ENCODE data around the gene ZNF805. TPM values are rescaled to one million over a fixed set of nuclear protein-coding genes. Genes with fewer than 3 reads are reported as not detected.

Gene ZNF805
- total and polyA plus RNA-seq, 2 of the 4 experiments (the other 2 are of a cell fraction), result 3.0 to 32.3 TPM

DNA sequence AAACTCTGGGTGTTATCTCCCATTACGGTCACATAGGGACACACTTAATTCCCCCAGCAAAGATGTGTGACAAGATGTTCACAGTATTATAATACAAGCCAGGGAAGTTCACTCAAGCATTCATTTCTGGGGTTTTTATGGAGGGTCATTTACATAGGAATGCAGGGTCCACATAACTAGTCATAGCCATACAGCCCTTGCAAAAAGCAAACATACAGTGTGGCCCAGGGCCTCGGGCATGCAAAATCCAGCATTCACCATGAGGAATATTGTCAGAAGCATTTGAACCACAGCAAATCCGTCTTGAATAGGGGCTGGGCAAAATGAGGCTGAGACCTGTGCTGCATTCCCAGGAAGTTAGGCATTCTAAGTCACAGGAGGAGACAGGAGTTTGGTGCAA is 26.9 kb downstream of the ZNF805 start:
- in situ Hi-C loops (cut with MboI; ENCODE audit: low sequenced_read_pairs), result no loop called here
- no peaks in the 10 kb centered on the region for H4K20me1 ChIP-seq (ENCODE audit: insufficient read depth, low read length)
- H4K8ac ChIP-seq (ENCODE audit: low read depth in 2 of 2, low read length in 2 of 2), result no peak overlapping the region
- no peak overlapping the region for H4K5ac ChIP-seq (ENCODE audit: low read depth, low read length)
- no peak overlapping the region for H3K9ac ChIP-seq (ENCODE audit: low read depth, low read length)
- H3K9me3 ChIP-seq (ENCODE audit: control insufficient read depth, insufficient read depth, low read length), result no peaks in the 10 kb centered on the region
- H3K27me3 ChIP-seq (ENCODE audit: control insufficient read depth, insufficient read depth, low read length), result no peaks in the 10 kb centered on the region
- H3K4ac ChIP-seq (ENCODE audit: low read depth, low read length), result no peak overlapping the region
- peaks cover 8% of the 10 kb centered on the region for H3K4me1 ChIP-seq (ENCODE audit: control insufficient read depth, insufficient read depth, low read length)
- H2BK20ac ChIP-seq (ENCODE audit: low read depth, low read length), result no peak overlapping the region
- no peak overlapping the region for H2AFZ ChIP-seq (replicated peaks; ENCODE audit: low read length, poor library complexity)
- dilution Hi-C loops (cut with HindIII; ENCODE audit: low sequenced_read_pairs, unreplicated experiment), result no loop called here
- H3K23ac ChIP-seq (ENCODE audit: low read depth, low read length), result no peak overlapping the region
- no peak overlapping the region for H3K56ac ChIP-seq (ENCODE audit: extremely low read depth, insufficient read depth, low read length)
- no peaks in the 10 kb centered on the region for H3K36me3 ChIP-seq (ENCODE audit: control insufficient read depth, insufficient read depth, low read length)
- no peak for DNase-seq
- no peak overlapping the region for H4K91ac ChIP-seq (ENCODE audit: insufficient read depth, low read depth, low read length)
- H2BK15ac ChIP-seq (ENCODE audit: low read depth, low read length), result no peak overlapping the region
- H2BK5ac ChIP-seq (ENCODE audit: low read depth, low read length, poor library complexity, severe bottlenecking), result no peak overlapping the region
- intact Hi-C loops (cut with micrococcal nuclease), result no loop called here
- no peak overlapping the region for H3K18ac ChIP-seq (ENCODE audit: low read depth, low read length)
- no peak overlapping the region for H3K4me2 ChIP-seq (ENCODE audit: low read depth, low read length)
- no TSS peak for BruUV-seq (replicated peaks)
- no peak overlapping the region for H2AK5ac ChIP-seq (ENCODE audit: low read depth, low read length)
- H2AK9ac ChIP-seq (replicated peaks; ENCODE audit: low read depth, low read length, poor library complexity), result no peak overlapping the region
- H3K9me1 ChIP-seq (ENCODE audit: insufficient read depth, low read length), result 0 out of 2 replicates have a peak, but pooled peaks cover 3% of the 10 kb centered on the region
- no peak for ATAC-seq (ENCODE audit: low read depth)
- no peak overlapping the region for H3K14ac ChIP-seq (replicated peaks; ENCODE audit: low read depth, low read length)
- H3K27ac ChIP-seq (ENCODE audit: insufficient read depth, low read length), result no peak overlapping the region
- WGBS, 2 experiments (ENCODE audit: extremely low coverage in 2 of 2, insufficient read length in 1 of 2), result no CpG with 5 or more reads among the region's 3 CpGs
- peaks cover 0 to 8% of the 10 kb centered on the region in 2 experiments; a peak in 1 of 4 replicates for H3K79me1 ChIP-seq (ENCODE audit: low read depth in 1 of 2, low read length in 2 of 2)
- no peak overlapping the region for H3K4me3 ChIP-seq (ENCODE audit: insufficient read depth, low read depth, low read length)
- POLR2A ChIA-PET (ENCODE audit: unreplicated experiment), result no interaction called here
- CTCF ChIA-PET, result no interaction called here
- H2BK120ac ChIP-seq (ENCODE audit: low read depth, low read length), result no peak overlapping the region
- TF ChIP-seq FOS (IDR thresholded peaks at IDR 0.05; ENCODE audit: low read depth, low read length) (no peak), RFX5 (IDR thresholded peaks at IDR 0.05; ENCODE audit: low read depth, low read length) (no peak), CEBPB (IDR thresholded peaks at IDR 0.05; ENCODE audit: low read depth, low read length) (no peak), RAD21 (IDR thresholded peaks at IDR 0.05; ENCODE audit: low read length) (no peak), POLR2A (IDR thresholded peaks at IDR 0.05; ENCODE audit: low read depth, low read length) (no peak), MXI1 (IDR thresholded peaks at IDR 0.05; ENCODE audit: borderline replicate concordance, low read depth, low read length) (no peak), SMC3 (IDR thresholded peaks at IDR 0.05; ENCODE audit: low read depth, low read length) (no peak), MAZ (IDR thresholded peaks at IDR 0.05; ENCODE audit: borderline replicate concordance, low read depth, low read length) (no peak), BHLHE40 (IDR thresholded peaks at IDR 0.05; ENCODE audit: low read depth, low read length) (no peak), CHD1 (IDR thresholded peaks at IDR 0.05; ENCODE audit: low read depth, low read length) (no peak), RCOR1 (IDR thresholded peaks at IDR 0.05; ENCODE audit: insufficient replicate concordance, low read length) (no peak), MAFK (IDR thresholded peaks at IDR 0.05; ENCODE audit: low read depth, low read length) (no peak), NFE2L2 (IDR thresholded peaks at IDR 0.05; ENCODE audit: low read depth, low read length) (no peak)
- TF ChIP-seq, protein P1, sequence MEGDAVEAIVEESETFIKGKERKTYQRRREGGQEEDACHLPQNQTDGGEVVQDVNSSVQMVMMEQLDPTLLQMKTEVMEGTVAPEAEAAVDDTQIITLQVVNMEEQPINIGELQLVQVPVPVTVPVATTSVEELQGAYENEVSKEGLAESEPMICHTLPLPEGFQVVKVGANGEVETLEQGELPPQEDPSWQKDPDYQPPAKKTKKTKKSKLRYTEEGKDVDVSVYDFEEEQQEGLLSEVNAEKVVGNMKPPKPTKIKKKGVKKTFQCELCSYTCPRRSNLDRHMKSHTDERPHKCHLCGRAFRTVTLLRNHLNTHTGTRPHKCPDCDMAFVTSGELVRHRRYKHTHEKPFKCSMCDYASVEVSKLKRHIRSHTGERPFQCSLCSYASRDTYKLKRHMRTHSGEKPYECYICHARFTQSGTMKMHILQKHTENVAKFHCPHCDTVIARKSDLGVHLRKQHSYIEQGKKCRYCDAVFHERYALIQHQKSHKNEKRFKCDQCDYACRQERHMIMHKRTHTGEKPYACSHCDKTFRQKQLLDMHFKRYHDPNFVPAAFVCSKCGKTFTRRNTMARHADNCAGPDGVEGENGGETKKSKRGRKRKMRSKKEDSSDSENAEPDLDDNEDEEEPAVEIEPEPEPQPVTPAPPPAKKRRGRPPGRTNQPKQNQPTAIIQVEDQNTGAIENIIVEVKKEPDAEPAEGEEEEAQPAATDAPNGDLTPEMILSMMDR (conservative IDR thresholded peaks at IDR 0.05; ENCODE audit: low read depth, low read length), result no peak
- TF ChIP-seq, protein P2, sequence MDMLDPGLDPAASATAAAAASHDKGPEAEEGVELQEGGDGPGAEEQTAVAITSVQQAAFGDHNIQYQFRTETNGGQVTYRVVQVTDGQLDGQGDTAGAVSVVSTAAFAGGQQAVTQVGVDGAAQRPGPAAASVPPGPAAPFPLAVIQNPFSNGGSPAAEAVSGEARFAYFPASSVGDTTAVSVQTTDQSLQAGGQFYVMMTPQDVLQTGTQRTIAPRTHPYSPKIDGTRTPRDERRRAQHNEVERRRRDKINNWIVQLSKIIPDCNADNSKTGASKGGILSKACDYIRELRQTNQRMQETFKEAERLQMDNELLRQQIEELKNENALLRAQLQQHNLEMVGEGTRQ (IDR thresholded peaks at IDR 0.05; ENCODE audit: low read depth, low read length), result no peak
- TF ChIP-seq, protein P3, sequence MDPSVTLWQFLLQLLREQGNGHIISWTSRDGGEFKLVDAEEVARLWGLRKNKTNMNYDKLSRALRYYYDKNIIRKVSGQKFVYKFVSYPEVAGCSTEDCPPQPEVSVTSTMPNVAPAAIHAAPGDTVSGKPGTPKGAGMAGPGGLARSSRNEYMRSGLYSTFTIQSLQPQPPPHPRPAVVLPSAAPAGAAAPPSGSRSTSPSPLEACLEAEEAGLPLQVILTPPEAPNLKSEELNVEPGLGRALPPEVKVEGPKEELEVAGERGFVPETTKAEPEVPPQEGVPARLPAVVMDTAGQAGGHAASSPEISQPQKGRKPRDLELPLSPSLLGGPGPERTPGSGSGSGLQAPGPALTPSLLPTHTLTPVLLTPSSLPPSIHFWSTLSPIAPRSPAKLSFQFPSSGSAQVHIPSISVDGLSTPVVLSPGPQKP (IDR thresholded peaks at IDR 0.05; ENCODE audit: borderline replicate concordance, low read depth, low read length), result no peak
